GM19463 (cell line): ENCODE results near the gene PASD1.
A peak's percentile ranks its signal among the peaks of the same experiment; 100 is the strongest.
"Not testable (repeated sequence)": the region's sequence is repeated elsewhere in the genome, so short reads cannot be mapped to it uniquely, and the experiment has no call there.

Experiments
- ATAC-seq: cut with Tn5 transposase; IDR thresholded peaks from one replicate; pipeline ENCODE4 v1.9.1; 2021; ENCODE audit warnings: mild to moderate bottlenecking, moderate library complexity; ENCODE audit not compliant: unreplicated experiment

PASD1 gene

GRCh38 chrX:151563449-151563848 lies at the start of gene PASD1:
PASD1 (plus strand) TSS chrX:151563675; CDS start chrX:151601554, 37,879 bp downstream.
- ATAC-seq: no peak

GRCh38 chrX:151515237-151515636 lies 48.2 kb upstream of the PASD1 start:
- no peak for ATAC-seq

- no peak for ATAC-seq
These were observed 46.8 kb upstream of the PASD1 start for GRCh38 chrX:151516538-151517187.

GRCh38 chrX:151517421-151517820 lies 46.1 kb upstream of the PASD1 start:
- ATAC-seq: no peak

- no peak for ATAC-seq
These were observed 40.1 kb upstream of the PASD1 start for GRCh38 chrX:151523351-151523750.

- no peak for ATAC-seq
These were observed 26.9 kb upstream of the PASD1 start for GRCh38 chrX:151536571-151536970.

- ATAC-seq: no peak
These were observed 25.9 kb upstream of the PASD1 start for GRCh38 chrX:151537572-151537971.

GRCh38 chrX:151538190-151539122 lies 25.0 kb upstream of the PASD1 start:
- peak; percentile 58 for ATAC-seq

GRCh38 chrX:151543706-151544105 lies 19.8 kb upstream of the PASD1 start:
- ATAC-seq: peak; percentile 95

GRCh38 chrX:151546226-151546625 lies 17.2 kb upstream of the PASD1 start:
- ATAC-seq: not testable (repeated sequence)

GRCh38 chrX:151551176-151551575 lies 12.3 kb upstream of the PASD1 start:
- not testable (repeated sequence) for ATAC-seq

GRCh38 chrX:151552743-151553142 lies 10.7 kb upstream of the PASD1 start:
- no peak for ATAC-seq

- ATAC-seq: not testable (repeated sequence)
These were observed 8.2 kb upstream of the PASD1 start for GRCh38 chrX:151555301-151555700.

- ATAC-seq: not testable (repeated sequence)
These were observed 990 bp upstream of the PASD1 start for GRCh38 chrX:151562485-151562884.

GRCh38 chrX:151563003-151563402 lies 472 bp upstream of the PASD1 start:
- not testable (repeated sequence) for ATAC-seq

GRCh38 chrX:151564035-151564434 lies 560 bp downstream of the PASD1 start:
- no peak for ATAC-seq

GRCh38 chrX:151566872-151567271 lies 3.4 kb downstream of the PASD1 start:
- not testable (repeated sequence) for ATAC-seq

- ATAC-seq: no peak
These were observed 7.1 kb downstream of the PASD1 start for GRCh38 chrX:151570561-151570960.

GRCh38 chrX:151593384-151593783 lies 29.9 kb downstream of the PASD1 start:
- ATAC-seq: not testable (repeated sequence)

GRCh38 chrX:151596282-151596681 lies 32.8 kb downstream of the PASD1 start:
- ATAC-seq: no peak

- ATAC-seq: no peak
These were observed 41.5 kb downstream of the PASD1 start for GRCh38 chrX:151604931-151605330.

- ATAC-seq: no peak
These were observed 45.7 kb downstream of the PASD1 start for GRCh38 chrX:151609222-151609621.
